Activated CD8-positive, alpha-beta memory T cell treated with anti-CD3 and anti-CD28 coated beads, Interleukin-2, amount 50 U/mL, for 4 hours (primary cell): ENCODE measurements around the gene TMEM178B.

Experiments used
- DNase-seq: peaks from one replicate; pipeline ENCODE4 v3.0.0-alpha.2; 2020

TMEM178B gene

DNA sequence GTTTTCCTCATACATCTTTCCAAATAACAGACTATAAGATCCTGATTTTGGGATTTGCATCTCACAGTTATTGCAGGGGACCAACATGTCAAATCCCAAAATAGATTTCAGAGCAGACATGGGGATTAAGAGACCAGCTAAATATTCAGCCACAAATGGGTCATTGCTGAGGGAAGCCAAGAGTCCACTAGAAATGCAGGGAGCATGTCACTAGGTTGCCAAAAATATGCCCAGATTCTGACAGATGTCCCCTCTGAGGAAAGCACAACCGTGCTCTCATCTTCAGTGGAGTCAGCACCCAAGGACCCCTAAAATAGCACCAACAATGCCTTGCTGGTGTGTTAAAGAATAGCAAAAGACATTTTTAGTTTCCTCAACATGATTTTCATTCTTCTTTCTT lies 421.2 kb downstream of the TMEM178B start:
- no peak for DNase-seq

- DNase-seq = no peak
Measured at GRCh38 chr7:141497391-141497790, 423.5 kb downstream of the TMEM178B start.

DNA sequence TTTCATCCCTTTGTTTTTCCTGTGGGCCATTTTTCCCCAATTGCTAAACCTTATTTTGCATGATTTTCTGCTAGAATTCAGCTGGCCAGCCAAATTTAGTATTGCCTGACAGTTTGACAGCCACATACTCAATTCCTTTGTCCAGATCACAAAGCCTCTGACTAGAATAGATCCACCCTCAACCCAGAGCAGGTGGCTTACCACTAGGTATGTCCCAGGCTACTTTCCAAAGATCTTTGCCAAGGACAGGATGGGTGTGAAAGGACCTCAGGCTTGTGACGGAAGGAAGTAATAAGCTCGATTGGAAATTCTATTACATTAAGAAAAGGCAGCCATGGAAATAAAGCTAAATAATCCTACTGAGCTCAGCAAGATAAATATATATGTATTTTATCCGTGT lies 426.7 kb downstream of the TMEM178B start:
- DNase-seq = no peak

GRCh38 chr7:141501451-141501850 lies 427.6 kb downstream of the TMEM178B start:
- no peak for DNase-seq

GRCh38 chr7:141511316-141511675 lies 437.4 kb downstream of the TMEM178B start:
- DNase-seq = no peak

DNA sequence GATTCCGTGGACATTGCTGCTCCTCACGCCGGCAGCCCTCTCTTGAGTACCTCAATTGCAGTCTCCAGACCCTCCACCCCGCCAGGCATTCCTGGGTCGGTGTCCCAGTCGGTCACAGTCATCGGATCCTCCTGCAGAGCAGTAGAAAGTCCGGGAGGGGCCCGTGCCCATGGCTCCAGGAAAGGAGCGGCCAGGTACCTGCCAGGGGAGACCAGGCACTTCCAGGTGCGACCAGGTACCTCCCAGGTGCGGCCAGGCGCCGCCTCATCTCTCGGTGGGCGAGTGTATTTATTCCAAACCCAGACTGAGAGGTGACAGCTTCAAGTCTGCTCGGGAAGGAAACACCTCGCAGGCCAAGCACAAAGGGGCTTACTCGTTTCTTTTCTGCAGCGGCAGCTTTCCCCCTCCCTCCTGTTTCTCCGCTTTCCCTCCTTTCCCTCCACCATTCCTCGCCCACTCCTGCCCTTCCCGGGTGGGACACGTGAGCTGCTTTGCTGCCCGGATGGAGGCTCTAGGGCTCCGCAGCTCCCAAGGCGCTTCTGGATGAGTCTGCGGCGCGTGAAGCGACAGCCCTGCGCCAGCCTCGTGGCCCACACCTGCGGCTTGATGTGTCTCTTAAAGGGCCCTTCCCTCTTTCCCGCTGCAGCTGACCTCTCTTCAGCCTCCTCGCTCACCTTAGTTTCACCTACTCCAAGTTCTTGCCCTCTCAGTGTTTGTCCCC lies 438.0 kb downstream of the TMEM178B start:
- no peak for DNase-seq

DNA sequence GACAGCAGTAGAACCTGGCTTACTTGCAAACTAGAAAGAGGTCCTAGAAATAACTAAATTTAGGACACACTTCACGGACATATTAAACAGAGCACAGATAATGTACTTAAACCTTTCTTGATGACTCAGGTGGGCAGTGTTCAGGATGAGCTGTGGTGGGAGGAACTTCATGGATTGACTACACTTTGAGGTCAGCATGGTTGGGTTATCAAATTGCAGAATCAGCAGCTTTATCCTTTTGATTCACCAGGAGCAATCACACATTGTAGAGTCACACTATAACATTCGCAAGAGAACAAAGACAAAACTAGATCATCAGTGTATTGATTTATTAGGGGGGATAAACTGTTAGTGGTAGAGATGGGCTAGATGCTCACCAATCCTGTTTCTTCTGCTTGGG lies 438.7 kb downstream of the TMEM178B start:
- DNase-seq = no peak

- DNase-seq = no peak
Measured at GRCh38 chr7:141513720-141514119, 439.9 kb downstream of the TMEM178B start.

DNA sequence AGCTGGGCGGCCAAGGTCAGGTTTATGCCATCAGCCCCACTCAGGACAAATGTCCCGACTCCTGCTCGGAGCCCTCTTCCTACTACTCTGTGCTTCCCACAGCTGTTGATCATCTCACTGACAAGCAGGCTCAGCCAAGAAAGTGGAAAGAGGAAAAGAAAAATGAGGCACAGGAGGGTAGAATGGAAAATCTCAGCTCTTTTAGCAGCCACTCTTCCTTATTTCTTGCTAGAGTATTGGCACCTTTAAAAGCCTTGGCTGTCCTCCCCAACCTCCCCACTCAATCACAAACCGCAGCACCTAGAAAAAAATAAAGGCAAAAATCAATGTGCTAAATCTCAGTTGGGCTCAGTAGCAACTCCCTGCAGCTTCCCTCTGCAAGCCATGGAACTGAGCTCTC lies 442.1 kb downstream of the TMEM178B start:
- no peak for DNase-seq

- no peak for DNase-seq
Measured at GRCh38 chr7:141519623-141520022, 445.8 kb downstream of the TMEM178B start.

DNA sequence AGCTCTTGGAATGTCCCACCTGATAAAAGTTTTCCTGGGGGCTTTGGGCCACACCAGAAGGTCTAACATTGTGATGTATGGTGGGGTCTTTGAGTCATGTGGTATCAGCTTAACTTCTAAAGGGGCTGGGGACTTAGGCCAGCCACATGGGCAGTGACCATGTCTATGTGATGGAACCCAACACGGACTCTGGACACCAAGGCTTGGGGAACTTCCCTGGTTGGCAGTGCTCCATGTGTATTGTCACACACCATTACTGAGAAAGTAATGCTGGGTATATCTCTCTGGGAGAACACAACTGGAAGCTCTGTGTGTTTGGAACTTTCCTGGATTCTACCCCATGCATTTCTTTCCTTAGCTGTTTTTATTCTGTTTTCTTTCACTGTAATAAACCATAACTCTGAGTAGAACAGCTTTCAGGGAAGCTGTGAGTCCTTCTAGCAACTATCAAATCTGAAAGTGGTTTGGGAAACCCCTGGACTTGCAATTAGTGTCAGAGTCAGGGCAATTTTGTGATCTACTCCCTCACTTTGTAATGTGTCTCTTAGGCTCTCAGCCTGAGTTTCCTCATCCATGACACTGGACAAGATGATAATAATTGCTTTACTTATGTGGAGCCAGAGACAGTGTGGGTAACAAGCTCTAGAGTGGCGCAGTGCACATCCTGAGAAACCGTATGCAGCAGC lies 448.9 kb downstream of the TMEM178B start:
- DNase-seq = no peak

DNA sequence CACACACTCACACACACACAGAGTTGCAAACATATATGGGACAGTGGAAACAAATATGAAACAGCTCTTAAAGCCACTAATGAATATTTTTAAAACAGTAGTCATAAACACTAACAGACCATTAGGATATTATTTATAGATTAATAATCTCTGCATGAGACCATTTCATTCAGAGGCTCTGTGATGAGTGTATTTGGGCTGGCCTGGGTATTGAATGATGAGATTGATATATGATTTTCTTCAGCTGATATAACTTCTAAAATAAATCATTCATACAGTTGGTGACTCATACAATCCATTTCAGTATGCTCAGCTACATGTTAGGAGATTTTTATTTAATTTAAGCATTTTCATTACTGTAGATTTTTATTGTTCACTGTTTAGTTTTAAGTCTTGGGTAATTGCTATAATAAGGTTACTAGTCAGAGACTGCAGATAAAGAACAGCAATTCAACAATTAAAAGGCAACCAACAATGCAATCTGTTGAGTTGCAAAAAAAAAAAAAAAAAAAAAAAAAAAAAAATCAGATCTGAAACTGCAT lies 452.2 kb downstream of the TMEM178B start:
- DNase-seq = no peak

GRCh38 chr7:141527076-141527475 lies 453.2 kb downstream of the TMEM178B start:
- DNase-seq = no peak

DNA sequence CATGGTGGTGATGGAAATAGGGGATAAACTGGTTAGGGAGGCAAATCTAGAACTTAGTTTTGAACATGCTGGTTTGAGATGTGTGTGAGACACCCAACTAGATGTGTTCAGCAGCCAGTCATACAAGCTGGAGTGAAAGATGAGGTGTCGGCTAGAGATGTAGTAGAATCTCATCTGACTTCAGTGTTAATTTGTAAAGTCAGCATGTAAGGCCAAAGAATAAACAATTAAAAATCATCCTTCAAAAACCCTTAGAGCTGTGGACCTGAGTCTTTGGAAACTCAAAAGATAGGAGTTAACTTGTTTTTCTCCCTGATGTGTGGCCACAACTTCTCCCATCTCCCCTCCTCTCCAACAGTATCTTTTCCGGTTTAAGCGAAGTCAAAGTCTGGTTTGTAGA lies 454.5 kb downstream of the TMEM178B start:
- no peak for DNase-seq
